A549 treated with GW870086 at 1 μM for 4 hours (cell line): Measurements from ENCODE around the gene ALKBH5. TPM values are rescaled to one million over a fixed set of nuclear protein-coding genes. Genes with fewer than 3 reads are reported as not detected.

Source experiments
- total RNA-seq: library from RNA; stranded (reverse); fragments of 200-300 nt; extraction: Qiagen RNA extraction; gene quantifications from 5 replicates; pipeline ENCODE4 v1.2.3, GENCODE V29; 2022; ENCODE audit warnings: low read depth

The ALKBH5 gene
- 47.1 to 54.5 TPM (median 51.4 TPM) in 5 replicates for total RNA-seq

DNA sequence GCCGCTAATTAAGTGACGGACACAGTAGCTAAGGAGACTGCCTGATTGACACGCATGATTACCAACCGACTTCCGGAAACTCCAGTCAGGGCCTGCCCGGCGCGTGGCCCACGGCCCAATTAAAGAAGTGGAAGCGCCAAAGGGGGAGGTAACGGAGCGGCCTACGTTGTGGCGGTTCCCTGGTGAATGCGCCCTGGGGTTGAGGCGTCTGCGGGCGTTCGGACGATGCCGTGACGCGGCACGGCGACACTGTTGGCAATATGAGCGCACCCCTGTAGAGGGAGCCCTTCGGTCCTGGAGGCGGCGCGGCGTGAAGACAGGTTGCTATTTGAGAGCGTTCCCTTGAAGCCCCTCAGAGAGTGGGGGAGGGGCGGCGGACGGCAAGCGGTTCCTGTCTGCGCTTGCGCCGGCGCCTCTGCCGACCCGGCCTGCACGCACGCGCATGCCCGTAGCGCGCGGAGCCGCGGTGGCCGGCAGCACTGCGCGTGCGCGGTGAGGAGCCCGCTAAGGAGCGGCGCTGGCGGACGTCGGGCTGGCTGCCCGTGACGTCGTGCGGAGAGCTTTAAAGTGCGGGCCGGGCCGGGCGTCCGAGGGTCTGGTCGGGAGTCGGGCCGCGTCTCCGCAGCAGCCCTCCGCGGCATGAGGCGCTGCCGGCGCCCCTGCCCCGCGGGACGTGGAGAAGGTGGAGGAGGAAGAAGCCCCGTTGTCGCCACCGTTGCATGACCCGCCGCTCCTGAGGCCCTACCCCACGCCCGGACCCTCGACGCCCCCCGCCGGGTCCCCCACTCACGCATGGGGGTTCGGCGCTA lies at the start of gene ALKBH5:
Gene ALKBH5 (plus strand): TSS at position 495 of the 809 bp plus-strand sequence. CDS start 416 bp downstream, outside the sequence.

DNA sequence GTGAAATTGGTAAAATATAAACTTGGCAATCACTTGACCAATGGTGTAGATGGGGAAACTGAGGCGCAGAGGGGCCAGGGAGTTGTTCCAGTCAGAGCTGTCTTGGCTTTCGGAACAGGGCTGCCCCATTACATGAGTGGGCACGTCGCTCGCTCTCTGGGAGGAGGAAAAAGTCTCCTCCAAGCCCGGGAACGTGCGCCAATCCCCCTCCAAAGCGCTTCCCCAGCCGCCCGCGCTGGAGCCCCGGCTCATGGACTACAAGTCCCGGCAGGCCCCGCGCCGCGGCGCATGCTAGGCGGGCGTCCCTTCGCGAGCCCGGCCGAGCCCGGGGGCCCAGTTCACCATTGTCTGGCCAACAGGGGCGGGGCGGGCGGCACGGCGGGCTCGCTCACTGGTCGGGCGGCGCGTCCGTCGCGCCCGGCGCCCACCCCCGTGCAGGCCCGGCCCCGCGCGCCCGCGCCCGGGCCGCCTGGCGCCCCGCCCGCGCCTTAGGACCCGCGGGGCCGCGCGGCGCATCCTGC lies 41.6 kb downstream of the ALKBH5 start, which contains the start of gene LLGL1:
Gene LLGL1 (plus strand): TSS at position 515 of the 521 bp plus-strand sequence. CDS start 48 bp downstream, outside the sequence.

DNA sequence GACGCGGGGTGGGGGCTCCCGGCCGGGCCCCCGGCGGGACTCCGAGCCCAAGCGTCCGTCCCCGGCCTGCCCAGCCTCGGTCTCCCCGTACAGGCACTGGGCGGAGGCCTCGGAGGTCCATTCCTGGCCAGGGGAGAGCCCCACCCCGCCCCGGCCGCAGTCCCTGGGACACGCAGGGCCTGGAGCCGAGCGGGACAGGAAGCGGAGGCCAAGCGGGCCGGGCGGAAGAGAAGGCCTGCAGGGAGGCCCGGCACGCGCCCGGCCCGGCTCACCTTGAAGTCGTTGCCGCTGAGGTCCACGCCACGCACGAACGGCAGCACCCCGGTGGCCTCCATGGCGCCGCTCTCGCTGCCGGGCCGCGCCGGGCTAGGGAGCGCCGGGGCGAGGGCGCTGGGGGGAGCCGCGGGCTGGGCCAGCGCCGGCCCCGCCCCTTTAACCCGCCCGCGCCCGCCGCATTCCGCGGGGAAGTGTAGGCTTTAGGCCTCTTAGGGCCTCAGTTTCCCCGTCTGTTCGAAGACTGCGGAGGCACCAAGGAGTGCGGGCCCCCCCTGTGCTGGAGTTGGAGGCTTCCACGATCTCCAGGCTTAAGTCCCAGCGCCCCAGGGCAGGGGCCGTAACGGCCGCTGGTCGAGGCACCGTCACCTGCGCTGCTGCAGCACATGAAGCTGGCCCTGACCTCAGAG lies 74.9 kb downstream of the ALKBH5 start, which contains the start of gene FLII:
Gene FLII (minus strand): TSS at position 383 of the 683 bp plus-strand sequence. CDS start 48 bp downstream, at position 335.

Other genes with a start within 250 kb of the ALKBH5 start
- gene TOM1L2, start 211.4 kb upstream of the ALKBH5 start, total RNA-seq, result 15.2 to 23.5 TPM (median 20.2 TPM) in 5 replicates
- 1.4 to 2.4 TPM (median 1.8 TPM) in 5 replicates for gene DRC3, start 211.0 kb upstream of the ALKBH5 start, total RNA-seq
- gene ATPAF2, start 144.7 kb upstream of the ALKBH5 start, total RNA-seq, result 18.8 to 31.5 TPM (median 26.6 TPM) in 5 replicates
- 8.5 to 11.9 TPM (median 10.7 TPM) in 5 replicates for gene GID4, start 144.4 kb upstream of the ALKBH5 start, total RNA-seq
- gene DRG2, start 95.9 kb upstream of the ALKBH5 start, total RNA-seq, result 43.1 to 53.9 TPM (median 50.9 TPM) in 5 replicates
- gene MYO15A, start 75.1 kb upstream of the ALKBH5 start, total RNA-seq, result 0.28 to 1.1 TPM (median 0.71 TPM) in 5 replicates
- 11.9 to 16.5 TPM (median 14.9 TPM) in 5 replicates for gene LLGL1, start 41.8 kb downstream of the ALKBH5 start, total RNA-seq
- gene FLII, start 74.9 kb downstream of the ALKBH5 start, total RNA-seq, result 214 to 246 TPM (median 235 TPM) in 5 replicates
- 5.7 to 10.2 TPM (median 8.8 TPM) in 5 replicates for gene MIEF2, start 76.8 kb downstream of the ALKBH5 start, total RNA-seq
- gene TOP3A, start 131.2 kb downstream of the ALKBH5 start, total RNA-seq, result 29.7 to 38.5 TPM (median 35.3 TPM) in 5 replicates
- 14.8 to 16.5 TPM (median 15.5 TPM) in 5 replicates for gene SMCR8, start 131.5 kb downstream of the ALKBH5 start, total RNA-seq
- 44.4 to 48.9 TPM (median 45.4 TPM) in 5 replicates for gene SHMT1, start 179.7 kb downstream of the ALKBH5 start, total RNA-seq
- gene EVPLL, start 193.9 kb downstream of the ALKBH5 start, total RNA-seq, result not detected in 5 replicates